DMS153 treated with DMSO at 0.1 percent for 48 hours (cell line): ENCODE results near the gene KRTAP12-4.
"Not testable (repeated sequence)": the region's sequence is repeated elsewhere in the genome, so short reads cannot be mapped to it uniquely, and the experiment has no call there.

Experiments used
- DNase-seq: peaks from one replicate; lab custom pipeline; 2025; ENCODE audit not compliant: unreplicated experiment; lab: John Stamatoyannopoulos, UW

The KRTAP12-4 gene

GRCh38 chr21:44637018-44637850, 17.2 kb downstream of the KRTAP12-4 start, which contains the start of gene KRTAP10-10:
Gene KRTAP10-10 (plus strand): TSS chr21:44637356. CDS start chr21:44637418, 62 bp downstream.
- no peak for DNase-seq

GRCh38 chr21:44636209-44637017, 18.0 kb downstream of the KRTAP12-4 start:
- no peak for DNase-seq

GRCh38 chr21:44632067-44632466, 22.4 kb downstream of the KRTAP12-4 start:
- no peak for DNase-seq

GRCh38 chr21:44630440-44630839, 24.0 kb downstream of the KRTAP12-4 start:
- DNase-seq: no peak

DNA sequence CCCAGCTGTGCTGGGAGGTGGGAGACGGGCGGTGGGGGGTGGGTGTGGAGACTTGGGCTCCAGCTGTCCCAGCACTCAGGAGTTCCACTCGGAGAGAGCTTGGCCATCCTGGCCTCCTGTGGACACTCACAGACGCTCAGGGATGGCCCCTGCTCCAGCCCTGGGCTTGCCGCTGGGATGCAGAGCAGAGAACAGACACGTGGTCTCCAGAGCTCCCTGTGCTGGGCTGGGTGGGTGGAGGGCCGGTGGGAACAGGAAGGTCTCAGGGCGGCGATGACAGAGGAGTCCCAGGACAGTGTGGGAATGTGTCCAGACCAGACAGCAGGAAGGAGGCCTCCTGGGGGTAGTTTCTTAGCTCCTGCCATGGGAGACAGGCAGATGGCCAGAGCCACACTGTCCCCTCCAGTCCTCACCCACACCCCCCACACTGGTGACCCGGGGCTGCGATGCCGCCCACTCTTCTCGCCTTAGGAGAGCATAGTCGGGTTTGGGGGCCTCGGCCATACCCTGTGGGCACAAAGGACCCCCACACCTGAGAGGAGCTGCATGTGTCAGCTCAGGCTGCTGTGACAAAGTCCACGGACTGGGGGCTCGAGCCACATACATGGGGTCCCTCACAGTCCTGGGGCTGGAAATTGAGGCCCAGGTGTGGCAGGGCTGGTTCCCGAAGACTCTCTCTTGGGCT, 25.6 kb downstream of the KRTAP12-4 start:
- no peak for DNase-seq

DNA sequence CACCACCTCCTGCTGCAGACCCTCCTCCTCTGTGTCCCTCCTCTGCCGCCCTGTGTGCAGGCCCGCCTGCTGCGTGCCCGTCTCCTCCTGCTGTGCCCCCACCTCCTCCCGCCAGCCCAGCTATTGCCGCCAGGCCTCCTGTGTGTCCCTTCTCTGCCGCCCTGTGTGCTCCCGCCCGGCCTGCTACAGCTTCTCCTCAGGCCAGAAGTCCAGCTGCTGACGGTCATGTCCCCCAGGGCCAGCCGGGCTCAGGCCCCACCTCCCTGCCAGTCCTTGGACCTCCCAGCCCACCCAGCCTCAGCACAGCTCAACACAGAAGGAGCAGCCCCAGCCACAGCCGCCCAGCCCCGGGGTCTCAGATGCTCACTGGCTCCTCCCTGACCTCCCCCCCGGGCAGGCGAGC, 26.6 kb downstream of the KRTAP12-4 start:
- DNase-seq: not testable (repeated sequence)

- DNase-seq: not testable (repeated sequence)
Measured at GRCh38 chr21:44627181-44627822, 27.2 kb downstream of the KRTAP12-4 start.

DNA sequence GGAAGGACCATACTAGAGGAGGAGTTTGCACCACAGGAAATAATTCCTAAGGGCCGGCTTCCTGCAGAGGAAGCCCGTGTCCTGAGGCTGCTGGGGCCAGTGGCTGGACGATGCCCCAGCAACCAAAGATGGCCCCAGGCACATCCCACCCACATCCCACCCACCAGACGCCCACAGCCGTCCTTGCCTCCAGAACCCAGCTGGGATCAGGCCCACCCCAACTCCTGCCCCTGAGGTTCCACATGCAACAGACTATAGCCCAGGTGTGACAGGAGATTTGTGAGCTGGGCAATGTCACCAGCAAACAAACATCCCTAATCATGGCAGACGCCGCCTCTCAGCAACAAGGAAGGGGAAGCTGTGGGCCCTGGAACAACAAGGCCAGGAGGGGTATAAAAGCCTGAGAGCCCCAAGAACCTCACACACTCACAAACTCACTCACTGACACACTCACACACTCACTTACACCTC, 27.8 kb downstream of the KRTAP12-4 start, which contains the start of gene KRTAP10-9:
KRTAP10-9 (plus strand) TSS at position 421 of the 471 bp plus-strand sequence. CDS start 79 bp downstream, outside the sequence.
- no peak for DNase-seq

DNA sequence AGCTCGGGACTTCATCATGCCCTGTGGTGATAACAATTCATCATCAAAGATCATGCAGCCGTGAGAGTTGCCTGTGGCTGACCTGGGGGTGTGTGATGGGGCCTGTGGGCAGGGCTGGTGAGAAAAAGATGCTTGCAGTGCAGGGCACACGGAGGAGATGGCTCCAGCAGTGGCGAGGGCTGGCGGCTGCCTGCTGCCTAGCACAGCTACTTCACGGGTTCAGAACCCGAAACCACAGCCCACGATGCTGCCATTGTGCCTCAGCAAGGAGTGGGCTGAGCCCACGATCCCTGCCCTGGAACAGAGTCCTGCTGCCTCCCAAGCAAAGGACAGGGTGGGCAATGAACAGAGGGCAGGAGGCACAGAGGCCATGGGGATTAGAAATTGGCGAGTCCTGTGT, 28.2 kb downstream of the KRTAP12-4 start:
- DNase-seq: no peak

DNA sequence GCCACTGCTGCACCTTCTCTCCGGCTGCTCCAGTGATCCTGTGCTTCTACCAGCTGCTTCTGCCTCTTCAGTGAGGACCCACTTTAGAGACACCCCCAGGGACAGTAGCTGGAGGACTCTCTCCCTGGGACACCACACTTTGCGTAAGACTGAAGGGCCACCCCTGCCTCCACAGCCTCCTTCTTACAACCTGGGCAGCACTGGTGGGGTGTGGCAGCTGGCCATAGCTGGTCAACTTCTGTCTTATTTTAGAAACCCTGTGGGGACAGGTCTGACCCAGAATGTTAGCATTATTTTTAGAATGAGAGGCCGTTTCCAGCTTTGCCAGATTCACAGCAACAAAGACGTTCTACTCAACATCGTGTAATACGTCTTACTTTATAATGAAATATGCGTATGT, 28.7 kb downstream of the KRTAP12-4 start:
- DNase-seq: no peak

- DNase-seq: no peak
Measured at GRCh38 chr21:44623575-44623974, 30.9 kb downstream of the KRTAP12-4 start.

DNA sequence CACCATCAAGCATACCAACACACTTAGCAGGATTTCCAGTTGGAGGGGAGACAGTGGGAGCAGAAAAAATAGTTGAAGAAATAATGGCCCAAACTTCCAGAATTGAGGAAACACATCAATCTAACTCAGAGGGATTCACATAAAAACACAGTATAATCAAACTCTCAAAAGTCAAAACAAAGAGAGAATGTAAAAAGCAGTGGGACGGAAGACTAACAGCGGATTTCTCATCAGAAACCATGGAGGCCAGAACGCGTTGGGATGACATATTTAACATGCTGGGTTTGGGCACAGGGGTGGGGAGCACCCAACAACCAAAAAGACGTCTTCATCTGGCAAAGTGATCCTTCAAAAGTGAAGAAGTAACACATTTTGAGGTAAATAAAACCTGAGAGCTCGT, 34.6 kb downstream of the KRTAP12-4 start:
- DNase-seq: no peak

DNA sequence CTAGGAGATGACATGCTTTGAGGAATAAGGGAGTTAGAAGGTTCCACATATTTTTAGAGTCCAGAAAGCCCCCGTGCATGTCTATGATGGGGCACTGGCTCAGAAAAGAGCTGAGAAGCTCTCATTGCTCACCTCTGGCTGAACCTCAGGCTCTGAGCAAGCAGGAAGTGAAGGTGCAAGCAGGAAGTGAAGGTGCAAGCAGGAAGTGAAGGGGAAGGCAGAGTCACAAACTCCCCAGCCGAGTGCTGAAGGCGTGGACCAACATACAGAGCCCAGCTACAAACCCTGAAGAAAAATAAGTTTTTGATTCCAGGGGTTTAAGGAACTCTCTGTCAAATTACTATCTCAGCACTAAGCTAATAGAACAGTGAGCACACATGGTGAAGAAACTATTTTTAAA, 35.5 kb downstream of the KRTAP12-4 start:
- no peak for DNase-seq

- DNase-seq: no peak
Measured at GRCh38 chr21:44618504-44618903, 36.0 kb downstream of the KRTAP12-4 start.

- DNase-seq: no peak
Measured at GRCh38 chr21:44617071-44617501, 37.4 kb downstream of the KRTAP12-4 start.

- DNase-seq: no peak
Measured at GRCh38 chr21:44616591-44616926, 37.9 kb downstream of the KRTAP12-4 start.

- DNase-seq: no peak
Measured at GRCh38 chr21:44615911-44616590, 38.4 kb downstream of the KRTAP12-4 start.

GRCh38 chr21:44615466-44615865, 39.0 kb downstream of the KRTAP12-4 start:
- DNase-seq: no peak

DNA sequence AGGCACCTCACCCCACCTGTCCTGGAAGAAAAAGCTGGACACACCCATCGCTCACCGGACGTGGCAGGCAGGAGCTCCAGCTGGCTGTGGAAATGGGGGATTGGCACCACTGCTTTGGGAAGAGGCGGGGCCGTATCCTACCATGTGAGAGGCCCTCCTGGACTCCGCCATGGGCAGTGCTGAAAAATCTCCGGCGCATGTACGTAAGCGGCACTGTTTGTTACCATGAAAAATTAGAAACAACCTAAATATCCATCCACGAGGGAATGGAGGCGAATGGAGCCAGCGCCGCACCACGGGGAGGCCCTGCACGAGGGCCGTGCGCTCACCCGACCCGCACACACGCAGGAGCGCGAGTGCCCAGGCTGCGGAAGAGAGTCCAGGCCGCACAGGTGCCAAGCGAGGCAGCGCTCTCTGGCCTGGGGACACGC, 39.5 kb downstream of the KRTAP12-4 start:
- no peak for DNase-seq

GRCh38 chr21:44614161-44614631, 40.3 kb downstream of the KRTAP12-4 start:
- no peak for DNase-seq
